Measurements from ENCODE around the gene ALX1. TPM values are rescaled to one million over a fixed set of nuclear protein-coding genes. Genes with fewer than 3 reads are reported as not detected.

ALX1 gene
- polyA plus RNA-seq, 1 experiment = not detected

- no peak for TF ChIP-seq CTCF (IDR thresholded peaks at IDR 0.05; ENCODE audit: insufficient read depth, low read depth, low read length)
- DNase-seq (ENCODE audit: low read depth) = no peak
- Histone ChIP-seq H3K4me3 (ENCODE audit: low read depth, low read length) (no peak overlapping the region), H3K36me3 (ENCODE audit: control insufficient read depth, insufficient read depth, low read length) (no peaks in the 10 kb centered on the region), H3K27me3 (ENCODE audit: control insufficient read depth, insufficient read depth, low read length) (no peaks in the 10 kb centered on the region)
- CTCF ChIA-PET = no interaction called here
- POLR2A ChIA-PET = no interaction called here
Observed at GRCh38 chr12:85322715-85323114, 42.7 kb downstream of the ALX1 start.

GRCh38 chr12:85325442-85325841 is 45.4 kb downstream of the ALX1 start:
- Histone ChIP-seq H3K27me3 (ENCODE audit: control insufficient read depth, insufficient read depth, low read length) (no peaks in the 10 kb centered on the region), H3K4me3 (ENCODE audit: low read depth, low read length) (no peak overlapping the region), H3K36me3 (ENCODE audit: control insufficient read depth, insufficient read depth, low read length) (no peaks in the 10 kb centered on the region)
- ChIA-PET POLR2A (no interaction called here), CTCF (no interaction called here)
- no peak for TF ChIP-seq CTCF (IDR thresholded peaks at IDR 0.05; ENCODE audit: insufficient read depth, low read depth, low read length)
- DNase-seq (ENCODE audit: low read depth) = no peak

- no peak for TF ChIP-seq CTCF (IDR thresholded peaks at IDR 0.05; ENCODE audit: insufficient read depth, low read depth, low read length)
- DNase-seq (ENCODE audit: low read depth) = no peak
- ChIA-PET POLR2A (no interaction called here), CTCF (no interaction called here)
- H3K36me3 ChIP-seq (ENCODE audit: control insufficient read depth, insufficient read depth, low read length) = no peaks in the 10 kb centered on the region
- H3K27me3 ChIP-seq (ENCODE audit: control insufficient read depth, insufficient read depth, low read length) = no peaks in the 10 kb centered on the region
- no peak overlapping the region for H3K4me3 ChIP-seq (ENCODE audit: low read depth, low read length)
Observed at GRCh38 chr12:85329913-85330312, 49.9 kb downstream of the ALX1 start.

- Histone ChIP-seq H3K36me3 (ENCODE audit: control insufficient read depth, insufficient read depth, low read length) (no peaks in the 10 kb centered on the region), H3K4me3 (ENCODE audit: low read depth, low read length) (no peak overlapping the region), H3K27me3 (ENCODE audit: control insufficient read depth, insufficient read depth, low read length) (no peaks in the 10 kb centered on the region)
- no peak for TF ChIP-seq CTCF (IDR thresholded peaks at IDR 0.05; ENCODE audit: insufficient read depth, low read depth, low read length)
- ChIA-PET POLR2A (no interaction called here), CTCF (no interaction called here)
- DNase-seq (ENCODE audit: low read depth) = no peak
Observed at GRCh38 chr12:85348779-85349178, 68.8 kb downstream of the ALX1 start.

GRCh38 chr12:85350356-85350755 is 70.3 kb downstream of the ALX1 start:
- CTCF ChIA-PET = no interaction called here
- H3K27me3 ChIP-seq (ENCODE audit: control insufficient read depth, insufficient read depth, low read length) = no peaks in the 10 kb centered on the region
- H3K4me3 ChIP-seq (ENCODE audit: low read depth, low read length) = no peak overlapping the region
- POLR2A ChIA-PET = no interaction called here
- DNase-seq (ENCODE audit: low read depth) = no peak
- no peak for TF ChIP-seq CTCF (IDR thresholded peaks at IDR 0.05; ENCODE audit: insufficient read depth, low read depth, low read length)
- H3K36me3 ChIP-seq (ENCODE audit: control insufficient read depth, insufficient read depth, low read length) = no peaks in the 10 kb centered on the region

Other genes starting within 250 kb of the ALX1 start
- gene TSPAN19, start 243.9 kb upstream of the ALX1 start, polyA plus RNA-seq (2011; rRNA removed) = not detected in 2 replicates
- 0.02 TPM in 1 of 2 replicates, not detected in the other for gene LRRIQ1, start 243.9 kb upstream of the ALX1 start, polyA plus RNA-seq (2011; rRNA removed)

Data from BJ (cell line).